A549 (cell line): ENCODE data around the gene CHST11. TPM values are rescaled to one million over a fixed set of nuclear protein-coding genes. Genes with fewer than 3 reads are reported as not detected.

Experiments used
- ATAC-seq, 2 experiments: fragments of 200-7000 bp in 1 of 2; fragments of >200 bp in 1 of 2; cut with Nextera tagmentation in 1 of 2; cut with Tn5 transposase in 1 of 2; 3 replicates each; pipeline versions ENCODE4 v1.8.0 to v1.9.1; 2018 to 2020; ENCODE audit warnings: mild to moderate bottlenecking in 1 of 2, moderate library complexity in 1 of 2
- CTCF ChIA-PET: fragments of 300-600 bp; sonication (Branson Sonifier 250); formaldehyde crosslinking; extraction: SDS; loops from one replicate; lab custom pipeline; 2021; ENCODE audit warnings: antibody characterized with exemption, inconsistent platforms; lab: Yijun Ruan, JAX
- POLR2A ChIA-PET: fragments of 350-600 bp; formaldehyde crosslinking; extraction: SDS; loops from one replicate; lab custom pipeline; 2021; ENCODE audit warnings: antibody characterized with exemption, inconsistent platforms; lab: Yijun Ruan, JAX
- DNase-seq, 2 experiments: peaks; one replicate each; pipeline versions ENCODE4 v3.0.0 to v3.0.0-alpha.2; 2011 to 2016; ENCODE audit warnings: low read depth in 1 of 2, low spot score in 1 of 2
- FAIRE-seq: peaks from 2 replicates; lab custom pipeline; 2011; peaks lifted over from hg19 to GRCh38; lab: Jason Lieb, UNC
- H3K27ac ChIP-seq, 2 experiments: fragments of >200 bp; sonication (Bioruptor Twin); formaldehyde crosslinking; 3 replicates each; pipeline ENCODE4 v1.5.1; 2016 to 2017
- H3K4me1 ChIP-seq: fragments of >200 bp; sonication (Bioruptor Twin); formaldehyde crosslinking; 3 replicates; pipeline ENCODE4 v1.6.1; 2016
- H3K4me2 ChIP-seq: fragments of >200 bp; sonication (Bioruptor Twin); formaldehyde crosslinking; 3 replicates; pipeline ENCODE4 v1.6.1; 2016
- H3K4me3 ChIP-seq: fragments of >200 bp; sonication (Bioruptor Twin); formaldehyde crosslinking; 3 replicates; pipeline ENCODE4 v1.5.1; 2016
- H3K9me3 ChIP-seq: fragments of >200 bp; sonication (Bioruptor Twin); formaldehyde crosslinking; 3 replicates; pipeline ENCODE4 v1.6.1; 2016
- BCL3 ChIP-seq: fragments of >200 bp; sonication (Bioruptor Twin); formaldehyde crosslinking; IDR thresholded peaks from 3 replicates; pipeline ENCODE4 v1.6.1; 2016
- BHLHE40 ChIP-seq: IDR thresholded peaks from 2 replicates; pipeline ENCODE4 v1.6.1; 2012; ENCODE audit warnings: low read depth, low read length, inconsistent platforms
- CBX2 ChIP-seq: fragments of 200-600 bp; sonication (generic); IDR thresholded peaks from 2 replicates; pipeline ENCODE4 v1.6.1; 2016; ENCODE audit warnings: low read depth, mild to moderate bottlenecking, borderline replicate concordance
- CHD2 ChIP-seq: fragments of 150-350 bp; IDR thresholded peaks from 2 replicates; pipeline ENCODE4 v1.6.1; 2014; ENCODE audit warnings: low read length; ENCODE audit not compliant: partially characterized antibody
- CHD4 ChIP-seq: fragments of 200-600 bp; sonication (generic); IDR thresholded peaks from 2 replicates; pipeline ENCODE4 v1.6.1; 2016; ENCODE audit warnings: antibody characterized with exemption, mild to moderate bottlenecking, borderline replicate concordance
- E2F6 ChIP-seq: IDR thresholded peaks from 2 replicates; pipeline ENCODE4 v1.6.1; 2012; ENCODE audit warnings: low read depth, borderline replicate concordance
- EHMT2 ChIP-seq: fragments of 200-600 bp; sonication (generic); IDR thresholded peaks from 2 replicates; pipeline ENCODE4 v1.6.1; 2016; ENCODE audit warnings: antibody characterized with exemption, low read depth, mild to moderate bottlenecking, moderate library complexity
- ELK1 ChIP-seq: fragments of 150-350 bp; IDR thresholded peaks from 2 replicates; pipeline ENCODE4 v1.6.1; 2014; ENCODE audit warnings: low read depth, mild to moderate bottlenecking, low read length
- ESRRA ChIP-seq: fragments of 150-350 bp; IDR thresholded peaks from 2 replicates; pipeline ENCODE4 v1.6.1; 2014; ENCODE audit warnings: mild to moderate bottlenecking, low read length, borderline replicate concordance
- FOSB ChIP-seq: fragments of 250-450 bp; sonication (Bioruptor Pico); IDR thresholded peaks from 2 replicates; pipeline ENCODE4 v1.5.0; 2020; ENCODE audit warnings: mild to moderate bottlenecking, moderate library complexity
- GATA3 ChIP-seq: IDR thresholded peaks from 2 replicates; pipeline ENCODE4 v1.6.1; 2012; ENCODE audit warnings: borderline replicate concordance
- HDAC2 ChIP-seq: fragments of 200-600 bp; sonication (generic); IDR thresholded peaks from 2 replicates; pipeline ENCODE4 v1.6.1; 2016
- HES2 ChIP-seq: fragments of >200 bp; sonication (Bioruptor Twin); formaldehyde crosslinking; IDR thresholded peaks from 2 replicates; pipeline ENCODE4 v1.6.1; 2016
- HEYL ChIP-seq: fragments of 250-450 bp; sonication (Bioruptor Pico); IDR thresholded peaks from 2 replicates; pipeline ENCODE4 v1.8.0; 2021; ENCODE audit warnings: mild to moderate bottlenecking, moderate library complexity
- HOXB13 ChIP-seq: fragments of 250-450 bp; sonication (Bioruptor Pico); IDR thresholded peaks from 2 replicates; pipeline ENCODE4 v1.5.0; 2020; ENCODE audit warnings: low read depth, mild to moderate bottlenecking, moderate library complexity
- HOXB5 ChIP-seq: fragments of 250-450 bp; sonication (Bioruptor Pico); IDR thresholded peaks from 2 replicates; pipeline ENCODE4 v1.5.0; 2020; ENCODE audit warnings: mild to moderate bottlenecking, moderate library complexity
- JUNB ChIP-seq: fragments of >200 bp; sonication (Bioruptor Twin); formaldehyde crosslinking; IDR thresholded peaks from 2 replicates; pipeline ENCODE4 v1.6.1; 2016
- KDM1A ChIP-seq: fragments of 200-600 bp; sonication (generic); IDR thresholded peaks from 2 replicates; pipeline ENCODE4 v1.6.1; 2016; ENCODE audit warnings: low read depth, mild to moderate bottlenecking
- KDM5A ChIP-seq: fragments of 200-600 bp; sonication (generic); IDR thresholded peaks from 2 replicates; pipeline ENCODE4 v1.6.1; 2016; ENCODE audit warnings: antibody characterized with exemption, mild to moderate bottlenecking
- NFE2L2 ChIP-seq: fragments of 150-350 bp; conservative IDR thresholded peaks from 2 replicates; pipeline ENCODE4 v1.6.1; 2014; ENCODE audit warnings: low read length
- NPAS2 ChIP-seq: fragments of 250-450 bp; sonication (Bioruptor Pico); IDR thresholded peaks from 2 replicates; pipeline ENCODE4 v1.8.0; 2022; ENCODE audit warnings: mild to moderate bottlenecking, moderate library complexity, borderline replicate concordance
- PHF8 ChIP-seq: fragments of 200-600 bp; sonication (generic); IDR thresholded peaks from 2 replicates; pipeline ENCODE4 v1.6.1; 2016; ENCODE audit warnings: low read depth, mild to moderate bottlenecking, antibody characterized with exemption, moderate library complexity, borderline replicate concordance
- POLR2AphosphoS2 ChIP-seq: conservative IDR thresholded peaks from 2 replicates; pipeline ENCODE4 v1.6.1; 2012; ENCODE audit warnings: low read length, improper control_type of control experiment, inconsistent platforms
- RARB ChIP-seq: fragments of 250-450 bp; sonication (Bioruptor Pico); IDR thresholded peaks from 2 replicates; pipeline ENCODE4 v1.8.0; 2021; ENCODE audit warnings: mild to moderate bottlenecking, moderate library complexity
- RCOR1 ChIP-seq: fragments of 150-350 bp; IDR thresholded peaks from 2 replicates; pipeline ENCODE4 v1.6.1; 2014; ENCODE audit warnings: antibody characterized with exemption, low read length, low read depth
- RFX5 ChIP-seq: fragments of 450-650 bp; IDR thresholded peaks from 2 replicates; pipeline ENCODE4 v1.7.1; 2014; ENCODE audit warnings: antibody characterized with exemption, mild to moderate bottlenecking, moderate library complexity
- RNF2 ChIP-seq: fragments of 200-600 bp; sonication (generic); IDR thresholded peaks from 2 replicates; pipeline ENCODE4 v1.6.1; 2016; ENCODE audit warnings: low read depth, mild to moderate bottlenecking, antibody characterized with exemption, moderate library complexity, borderline replicate concordance
- SREBF2 ChIP-seq: fragments of 450-650 bp; IDR thresholded peaks from 2 replicates; pipeline ENCODE4 v1.6.1; 2014; ENCODE audit warnings: mild to moderate bottlenecking, moderate library complexity
- ZC3H11A ChIP-seq: fragments of 450-650 bp; IDR thresholded peaks from 2 replicates; pipeline ENCODE4 v1.6.1; 2014; ENCODE audit warnings: antibody characterized with exemption, mild to moderate bottlenecking
- ZNF302 ChIP-seq: fragments of 250-450 bp; sonication (Bioruptor Pico); IDR thresholded peaks from 2 replicates; pipeline ENCODE4 v1.9.0; 2021; ENCODE audit warnings: inconsistent platforms, mild to moderate bottlenecking, moderate library complexity
- ZSCAN20 ChIP-seq: fragments of 250-450 bp; sonication (Bioruptor Pico); IDR thresholded peaks from 2 replicates; pipeline ENCODE4 v1.8.0; 2022; ENCODE audit warnings: mild to moderate bottlenecking, moderate library complexity
- WGBS: methylation state at CpG from one replicate; pipeline ENCODE4 v1.1.6; 2017; ENCODE audit errors: missing lambda C conversion rate; 5-methylcytosine and 5-hydroxymethylcytosine counted together
- polyA plus RNA-seq, 4 experiments: library from polyadenylated mRNA; depleted of rRNA in 3 of 4; stranded (reverse); fragments of >200 nt; fragmentation: RNase III in 1 of 4; extraction: RNeasy Plus Mini Kit Qiagen cat#74134 plus additional on column Dnase treatment in 1 of 4; gene quantifications; 2 replicates in 3 of 4; 3 replicates in 1 of 4; pipeline ENCODE4 v1.2.3, GENCODE V29; 2011 to 2017

CHST11 gene
- polyA plus RNA-seq, 2 of the 4 experiments (the other 2 are of a cell fraction) = 19.2 to 21.8 TPM

GRCh38 chr12:104772336-104772735 is 315.6 kb downstream of the CHST11 start:
- ATAC-seq (no peak), FAIRE-seq (no peak), DNase-seq (no peak)
- 100% methylated on average over 1 of the region's 1 CpG for WGBS
- ChIA-PET POLR2A (no interaction called here), CTCF (interaction anchor here (0.6 kb wide), 1 partner anchor 901 kb away, joined by 3 read pairs; no protein-coding TSS in a partner anchor)
- Histone ChIP-seq H3K4me3 (no peak overlapping the region), H3K9me3 (peaks cover 20% of the 10 kb centered on the region), H3K4me2 (no peak overlapping the region), H3K4me1 (no peaks in the 10 kb centered on the region), H3K27ac (no peak overlapping the region)
- TF ChIP-seq HDAC2 (no peak), GATA3 (no peak), E2F6 (no peak), JUNB (no peak), HEYL (CRISPR knock-in tag) (no peak), HOXB5 (CRISPR knock-in tag) (no peak), RFX5 (no peak), KDM5A (no peak), ZNF302 (CRISPR knock-in tag) (no peak), PHF8 (no peak), CBX2 (no peak), CHD2 (no peak), NPAS2 (no peak), RNF2 (no peak), FOSB (no peak)

GRCh38 chr12:104775731-104776231 is 319.0 kb downstream of the CHST11 start:
- FAIRE-seq = no peak
- Histone ChIP-seq H3K9me3 (peaks cover 20% of the 10 kb centered on the region), H3K4me2 (no peak overlapping the region)
- DNase-seq = no peak
- POLR2A ChIA-PET = no interaction called here
- ATAC-seq = no peak
- CTCF ChIA-PET = no interaction called here
- no peak for TF ChIP-seq RCOR1
- no peak for TF ChIP-seq POLR2AphosphoS2
- TF ChIP-seq GATA3 = no peak
- no peak for TF ChIP-seq RFX5
- no peak for TF ChIP-seq KDM1A
- TF ChIP-seq SREBF2 = no peak
- TF ChIP-seq EHMT2 = no peak
- TF ChIP-seq HOXB13 (CRISPR knock-in tag) = no peak
- TF ChIP-seq JUNB = no peak
- no peak for TF ChIP-seq ELK1
- no peak for TF ChIP-seq ZSCAN20 (CRISPR knock-in tag)
- TF ChIP-seq HES2 = no peak
- TF ChIP-seq BHLHE40 = no peak
- TF ChIP-seq RARB (CRISPR knock-in tag) = no peak
- no peak for TF ChIP-seq CHD4
- TF ChIP-seq ESRRA = no peak
- no peak for TF ChIP-seq BCL3
- no peak for TF ChIP-seq NFE2L2
- TF ChIP-seq NPAS2 = no peak
- TF ChIP-seq ZC3H11A = no peak
- TF ChIP-seq, all 56 proteins: peak for 0
- WGBS = 55% methylated on average over 2 of the region's 2 CpGs
- Histone ChIP-seq H3K4me3 (no peak overlapping the region), H3K4me1 (no peaks in the 10 kb centered on the region), H3K27ac (no peak overlapping the region)
